Vagina (tissue), 2 donors: ENCODE results near the gene KRTAP10-4.

Experiments used
- POLR2A ChIP-seq, 2 donors: fragments of 450-650 bp; IDR thresholded peaks; one replicate each; pipeline ENCODE4 v1.6.1; 2017; ENCODE audit warnings: antibody characterized with exemption in 2 of 2, mild to moderate bottlenecking in 2 of 2, moderate library complexity in 2 of 2
- POLR2AphosphoS5 ChIP-seq, 2 donors: sonication (generic); formaldehyde crosslinking; IDR thresholded peaks; one replicate each; pipeline ENCODE4 v1.9.0; 2017; ENCODE audit warnings: antibody characterized with exemption in 2 of 2, mild to moderate bottlenecking in 2 of 2, low read depth in 1 of 2; ENCODE audit not compliant: insufficient read depth in 1 of 2
- TF ChIP-seq, protein P1 (sequence below), 3 experiments: fragments of 450-650 bp in 2 of 3; fragments of 200-600 bp in 1 of 3; sonication (generic) in 1 of 3; IDR thresholded peaks; one replicate each; pipeline ENCODE4 v1.5.1; 2017 to 2019; ENCODE audit warnings: antibody characterized with exemption in 3 of 3, mild to moderate bottlenecking in 2 of 3, moderate library complexity in 2 of 3

DNA sequence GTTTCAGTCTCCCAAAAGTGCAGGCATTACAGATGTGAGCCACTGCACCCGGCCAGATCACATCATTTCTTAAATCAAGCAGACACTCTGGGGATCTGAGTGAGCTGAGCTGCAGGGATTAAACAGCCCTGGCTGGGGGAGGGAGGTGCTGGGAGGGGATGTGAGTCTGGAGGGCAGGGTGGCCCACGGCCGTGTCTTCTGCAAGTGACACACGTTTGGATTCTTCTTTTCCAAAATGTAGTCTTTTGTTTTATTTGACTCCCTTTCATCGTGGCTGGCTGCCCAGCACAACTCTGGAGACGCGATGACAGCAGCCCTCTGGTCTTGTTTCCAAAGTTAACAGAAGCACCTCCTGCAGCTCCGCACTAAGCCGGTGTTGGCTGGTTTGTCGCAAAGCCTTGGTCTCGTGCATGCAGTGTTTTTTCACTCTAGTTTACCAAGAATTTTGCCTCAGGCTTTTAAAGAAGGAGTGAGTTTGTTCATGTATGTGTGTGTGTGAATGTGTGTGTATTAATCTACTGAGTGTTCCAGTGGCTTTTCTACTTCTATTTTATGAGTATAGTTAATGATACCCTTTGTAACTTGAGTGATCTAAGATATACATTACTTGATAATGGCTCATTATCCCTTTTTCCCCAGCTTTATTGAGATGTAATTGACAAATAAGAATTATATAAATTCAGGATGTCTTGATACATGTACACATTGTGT is 9.7 kb downstream of the KRTAP10-4 start:
- TF ChIP-seq, protein P1, sequence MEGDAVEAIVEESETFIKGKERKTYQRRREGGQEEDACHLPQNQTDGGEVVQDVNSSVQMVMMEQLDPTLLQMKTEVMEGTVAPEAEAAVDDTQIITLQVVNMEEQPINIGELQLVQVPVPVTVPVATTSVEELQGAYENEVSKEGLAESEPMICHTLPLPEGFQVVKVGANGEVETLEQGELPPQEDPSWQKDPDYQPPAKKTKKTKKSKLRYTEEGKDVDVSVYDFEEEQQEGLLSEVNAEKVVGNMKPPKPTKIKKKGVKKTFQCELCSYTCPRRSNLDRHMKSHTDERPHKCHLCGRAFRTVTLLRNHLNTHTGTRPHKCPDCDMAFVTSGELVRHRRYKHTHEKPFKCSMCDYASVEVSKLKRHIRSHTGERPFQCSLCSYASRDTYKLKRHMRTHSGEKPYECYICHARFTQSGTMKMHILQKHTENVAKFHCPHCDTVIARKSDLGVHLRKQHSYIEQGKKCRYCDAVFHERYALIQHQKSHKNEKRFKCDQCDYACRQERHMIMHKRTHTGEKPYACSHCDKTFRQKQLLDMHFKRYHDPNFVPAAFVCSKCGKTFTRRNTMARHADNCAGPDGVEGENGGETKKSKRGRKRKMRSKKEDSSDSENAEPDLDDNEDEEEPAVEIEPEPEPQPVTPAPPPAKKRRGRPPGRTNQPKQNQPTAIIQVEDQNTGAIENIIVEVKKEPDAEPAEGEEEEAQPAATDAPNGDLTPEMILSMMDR (IDR thresholded peaks at IDR 0.05): no peak
- no peak for TF ChIP-seq POLR2A (IDR thresholded peaks at IDR 0.05)
- no peak for TF ChIP-seq POLR2AphosphoS5 (IDR thresholded peaks at IDR 0.05; ENCODE audit: insufficient read depth in 1 of 2, low read depth in 1 of 2)
